Measurements from ENCODE around the gene PSMG4. TPM values are rescaled to one million over a fixed set of nuclear protein-coding genes. Genes with fewer than 3 reads are reported as not detected.

Gene PSMG4
- total RNA-seq, 2 experiments from 2014 or later, result 50.2 to 53.9 TPM

GRCh38 chr6:3253597-3253961 lies 5.2 kb upstream of the PSMG4 start:
- Mint-ChIP-seq H3K4me3 (no peak overlapping the region), H3K9me3 (peaks cover 3% of the 10 kb centered on the region), H3K36me3 (ENCODE audit: low read depth) (no peaks in the 10 kb centered on the region), H3K27ac (no peak overlapping the region), H3K27me3 (peaks cover 23% of the 10 kb centered on the region), H3K4me1 (ENCODE audit: low read depth) (peaks cover 2% of the 10 kb centered on the region)
- TF ChIP-seq, protein P1, sequence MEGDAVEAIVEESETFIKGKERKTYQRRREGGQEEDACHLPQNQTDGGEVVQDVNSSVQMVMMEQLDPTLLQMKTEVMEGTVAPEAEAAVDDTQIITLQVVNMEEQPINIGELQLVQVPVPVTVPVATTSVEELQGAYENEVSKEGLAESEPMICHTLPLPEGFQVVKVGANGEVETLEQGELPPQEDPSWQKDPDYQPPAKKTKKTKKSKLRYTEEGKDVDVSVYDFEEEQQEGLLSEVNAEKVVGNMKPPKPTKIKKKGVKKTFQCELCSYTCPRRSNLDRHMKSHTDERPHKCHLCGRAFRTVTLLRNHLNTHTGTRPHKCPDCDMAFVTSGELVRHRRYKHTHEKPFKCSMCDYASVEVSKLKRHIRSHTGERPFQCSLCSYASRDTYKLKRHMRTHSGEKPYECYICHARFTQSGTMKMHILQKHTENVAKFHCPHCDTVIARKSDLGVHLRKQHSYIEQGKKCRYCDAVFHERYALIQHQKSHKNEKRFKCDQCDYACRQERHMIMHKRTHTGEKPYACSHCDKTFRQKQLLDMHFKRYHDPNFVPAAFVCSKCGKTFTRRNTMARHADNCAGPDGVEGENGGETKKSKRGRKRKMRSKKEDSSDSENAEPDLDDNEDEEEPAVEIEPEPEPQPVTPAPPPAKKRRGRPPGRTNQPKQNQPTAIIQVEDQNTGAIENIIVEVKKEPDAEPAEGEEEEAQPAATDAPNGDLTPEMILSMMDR (IDR thresholded peaks at IDR 0.05), result no peak
- intact Hi-C loops (cut with micrococcal nuclease), result no loop called here
- ATAC-seq, result no peak
- no peak for DNase-seq
- ChIA-PET CTCF (interaction anchor here (0.8 to 1.4 kb wide), 2 partner anchors 10 to 43 kb away, joined by 3 read pairs; no protein-coding TSS in a partner anchor), POLR2A (no interaction called here)

DNA sequence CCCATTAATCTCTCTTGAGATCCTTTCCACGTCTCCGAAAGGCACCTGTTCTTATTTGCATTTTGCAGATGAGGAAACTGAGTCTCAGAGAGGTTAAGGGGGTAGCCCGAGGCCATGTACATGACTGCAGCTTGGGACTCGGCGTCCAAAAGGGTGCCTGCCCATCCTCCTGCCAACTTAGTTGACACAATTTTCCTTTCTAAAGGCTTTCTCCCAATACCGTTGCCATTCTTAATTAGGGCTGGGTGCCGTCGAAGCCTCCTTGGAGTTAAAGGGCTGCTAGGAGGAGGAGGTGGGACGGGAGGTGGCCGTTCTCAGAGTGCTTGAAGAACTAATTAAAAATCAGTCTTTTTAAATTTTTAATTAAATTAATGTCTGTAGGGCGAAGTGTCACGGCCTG lies 546 bp upstream of the PSMG4 start:
- peaks cover 3% of the 10 kb centered on the region for H3K9me3 Mint-ChIP-seq
- peaks cover 4% of the 10 kb centered on the region for H3K27me3 Mint-ChIP-seq
- peaks cover 22% of the 10 kb centered on the region for H3K36me3 Mint-ChIP-seq (ENCODE audit: low read depth)
- intact Hi-C loops (cut with micrococcal nuclease), result loop anchor here (5.0 kb wide), 1 partner anchor 191 kb away; the partner anchor contains the start of gene RIPK1
- H3K27ac Mint-ChIP-seq, result no peak overlapping the region
- CTCF ChIA-PET, result no interaction called here
- TF ChIP-seq, protein P1 (IDR thresholded peaks at IDR 0.05), result no peak
- DNase-seq, result no peak
- H3K4me3 Mint-ChIP-seq, result peak overlapping the region; percentile 66
- ATAC-seq, result no peak
- peaks cover 27% of the 10 kb centered on the region for H3K4me1 Mint-ChIP-seq (ENCODE audit: low read depth)
- POLR2A ChIA-PET, result interaction anchor here (1.3 to 1.4 kb wide), 2 partner anchors 29 to 269 kb away, joined by 3 read pairs; no protein-coding TSS in a partner anchor

DNA sequence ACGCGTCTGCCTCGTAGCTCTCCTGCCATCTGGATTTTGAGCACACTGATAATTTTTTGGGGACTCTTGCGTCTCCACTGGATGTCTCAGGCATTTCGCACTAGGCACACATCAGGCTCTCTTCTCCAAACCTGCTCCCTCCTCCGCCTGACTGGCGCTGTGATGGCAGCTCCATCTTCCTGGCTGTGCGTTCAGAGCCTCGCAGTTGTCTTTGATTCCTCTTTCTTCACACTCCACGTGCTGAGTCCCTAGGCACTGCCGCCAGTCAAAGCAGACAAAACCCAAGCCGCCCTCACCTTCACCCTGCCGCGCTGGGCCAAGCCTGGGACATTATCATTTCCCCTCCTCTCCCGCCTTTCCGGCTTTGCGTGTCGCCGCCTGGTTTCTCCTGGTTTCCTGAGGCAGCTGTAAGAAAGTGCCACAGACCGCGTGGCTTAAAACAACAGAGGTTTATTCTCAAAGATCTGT lies 778 bp downstream of the PSMG4 start:
- H3K27me3 Mint-ChIP-seq, result peaks cover 4% of the 10 kb centered on the region
- intact Hi-C loops (cut with micrococcal nuclease), result loop anchor here (5.0 kb wide), 1 partner anchor 192 kb away; the partner anchor contains the start of gene RIPK1
- ChIA-PET CTCF (interaction anchor here (1.0 to 2.3 kb wide), 7 partner anchors 8 to 194 kb away, joined by 3 to 11 read pairs (median 4); no protein-coding TSS in a partner anchor), POLR2A (interaction anchor here (0.6 to 1.4 kb wide), 9 partner anchors 11 to 1796 kb away, joined by 3 to 5 read pairs (median 3); partner anchors contain the start of gene FAM50B)
- peaks cover 29% of the 10 kb centered on the region for H3K36me3 Mint-ChIP-seq (ENCODE audit: low read depth)
- H3K27ac Mint-ChIP-seq, result peak overlapping the region; percentile 94
- peaks cover 35% of the 10 kb centered on the region for H3K4me1 Mint-ChIP-seq (ENCODE audit: low read depth)
- H3K9me3 Mint-ChIP-seq, result no peaks in the 10 kb centered on the region
- peak; percentile 25 for ATAC-seq
- DNase-seq, result peak; percentile 34
- peak overlapping the region; percentile 100 for H3K4me3 Mint-ChIP-seq
- TF ChIP-seq, protein P1 (IDR thresholded peaks at IDR 0.05), result no peak

- Mint-ChIP-seq H3K4me3 (peak overlapping the region; percentile 100), H3K27me3 (peaks cover 4% of the 10 kb centered on the region), H3K9me3 (no peaks in the 10 kb centered on the region), H3K36me3 (ENCODE audit: low read depth) (peaks cover 33% of the 10 kb centered on the region), H3K4me1 (ENCODE audit: low read depth) (peaks cover 38% of the 10 kb centered on the region), H3K27ac (peak overlapping the region; percentile 17)
- CTCF ChIA-PET, result interaction anchor here (0.9 to 2.3 kb wide), 5 partner anchors 9 to 717 kb away, joined by 3 to 11 read pairs (median 4); no protein-coding TSS in a partner anchor
- intact Hi-C loops (cut with micrococcal nuclease), result no loop called here
- DNase-seq (no peak), ATAC-seq (no peak)
- TF ChIP-seq, protein P1 (IDR thresholded peaks at IDR 0.05), result no peak
- POLR2A ChIA-PET, result interaction anchor here (0.6 to 1.4 kb wide), 4 partner anchors 12 to 1795 kb away, joined by 3 to 5 read pairs (median 4); no protein-coding TSS in a partner anchor
These were observed 1.5 kb downstream of the PSMG4 start for GRCh38 chr6:3260296-3260695.

Measured in activated CD8-positive, alpha-beta T cell treated with anti-CD3 and anti-CD28 coated beads for 36 hours (primary cell).